MM.1S (cell line): ENCODE results near the gene MED15.

Experiments
- DNase-seq: peaks from one replicate; pipeline ENCODE4 v3.0.0-alpha.2; 2015
- H2AFZ ChIP-seq: fragments of 300-600 bp; sonication (generic); 2 replicates; pipeline ENCODE4 v1.6.0; 2016; ENCODE audit warnings: antibody characterized with exemption, low read length
- H3F3A ChIP-seq: fragments of 300-600 bp; sonication (generic); 2 replicates; pipeline ENCODE4 v1.6.1; 2016; ENCODE audit warnings: mild to moderate bottlenecking, antibody characterized with exemption, low read length, moderate library complexity, mixed read lengths; ENCODE audit not compliant: insufficient read depth
- H3K27ac ChIP-seq: fragments of 300-600 bp; sonication (generic); 2 replicates; pipeline ENCODE4 v1.5.1; 2016; ENCODE audit warnings: mild to moderate bottlenecking, low read length
- H3K27me3 ChIP-seq: fragments of 300-600 bp; sonication (generic); replicated peaks from 2 replicates; pipeline ENCODE4 v1.6.0; 2016; ENCODE audit warnings: low read length; ENCODE audit not compliant: insufficient read depth
- H3K36me3 ChIP-seq: fragments of 300-600 bp; sonication (generic); replicated peaks from 2 replicates; pipeline ENCODE4 v1.6.1; 2016; ENCODE audit warnings: mild to moderate bottlenecking, low read length, mixed read lengths; ENCODE audit not compliant: insufficient read depth
- H3K4me1 ChIP-seq: fragments of 300-600 bp; sonication (generic); 2 replicates; pipeline ENCODE4 v1.6.1; 2016; ENCODE audit warnings: low read length, mixed read lengths
- H3K4me2 ChIP-seq: fragments of 300-600 bp; sonication (generic); 2 replicates; pipeline ENCODE4 v1.6.0; 2016; ENCODE audit warnings: low read depth, low read length
- H3K4me3 ChIP-seq: fragments of 300-600 bp; sonication (generic); 2 replicates; pipeline ENCODE4 v1.5.1; 2016; ENCODE audit warnings: low read length, mixed read lengths
- H3K79me2 ChIP-seq: fragments of 300-600 bp; sonication (generic); 2 replicates; pipeline ENCODE4 v1.6.1; 2016; ENCODE audit warnings: mixed run types, low read length, mixed read lengths
- H3K9ac ChIP-seq: fragments of 300-600 bp; sonication (generic); 2 replicates; pipeline ENCODE4 v1.6.1; 2016; ENCODE audit warnings: low read length, mixed read lengths
- H3K9me2 ChIP-seq: fragments of 300-600 bp; sonication (generic); replicated peaks from 2 replicates; pipeline ENCODE4 v1.6.1; 2016; ENCODE audit warnings: mild to moderate bottlenecking, low read length, mixed read lengths; ENCODE audit not compliant: insufficient read depth
- H3K9me3 ChIP-seq: fragments of 300-600 bp; sonication (generic); replicated peaks from 2 replicates; pipeline ENCODE4 v1.6.1; 2016; ENCODE audit warnings: mild to moderate bottlenecking, low read length, mixed read lengths; ENCODE audit not compliant: insufficient read depth
- H4K20me1 ChIP-seq: fragments of 300-600 bp; sonication (generic); 2 replicates; pipeline ENCODE4 v1.6.1; 2016; ENCODE audit warnings: mild to moderate bottlenecking, low read length, moderate library complexity, mixed read lengths; ENCODE audit not compliant: insufficient read depth
- CTCF ChIP-seq: fragments of 300-600 bp; sonication (generic); IDR thresholded peaks from 2 replicates; pipeline ENCODE4 v1.5.1; 2016; ENCODE audit warnings: antibody characterized with exemption, low read length, mixed read lengths
- EZH2 ChIP-seq: fragments of 300-600 bp; sonication (generic); optimal IDR thresholded peaks from 2 replicates; pipeline ENCODE3; 2017; ENCODE audit warnings: low read depth, mild to moderate bottlenecking, antibody characterized with exemption, low read length, mixed read lengths
- EZH2phosphoT487 ChIP-seq: fragments of 300-600 bp; sonication (generic); IDR thresholded peaks from 2 replicates; pipeline ENCODE4 v1.6.1; 2018; ENCODE audit warnings: antibody characterized with exemption, low read length

MED15 gene

GRCh38 chr22:20532256-20532993 lies 25.0 kb downstream of the MED15 start:
- Histone ChIP-seq H3K4me1 (no peaks in the 10 kb centered on the region), H3K4me3 (no peak overlapping the region), H3K79me2 (peaks cover 91% of the 10 kb centered on the region), H3K9me2 (no peaks in the 10 kb centered on the region), H3F3A (no peaks in the 10 kb centered on the region), H2AFZ (no peak overlapping the region), H3K36me3 (0 out of 2 replicates have a peak, but pooled peaks cover 4% of the 10 kb centered on the region), H3K27ac (no peak overlapping the region), H3K9me3 (no peaks in the 10 kb centered on the region), H3K4me2 (no peak overlapping the region), H3K9ac (no peak overlapping the region), H4K20me1 (peaks cover 20% of the 10 kb centered on the region; the same call in 1 of the 2 replicates), H3K27me3 (no peaks in the 10 kb centered on the region)
- TF ChIP-seq CTCF, result no peak
- TF ChIP-seq EZH2phosphoT487, result no peak
- no peak for TF ChIP-seq EZH2
- DNase-seq, result no peak

- H2AFZ ChIP-seq, result no peak overlapping the region
- DNase-seq, result no peak
- H3K79me2 ChIP-seq, result peaks cover 92% of the 10 kb centered on the region
- no peak overlapping the region for H3K9ac ChIP-seq
- no peaks in the 10 kb centered on the region for H3K9me3 ChIP-seq
- TF ChIP-seq EZH2phosphoT487, result no peak
- TF ChIP-seq CTCF, result no peak
- no peak for TF ChIP-seq EZH2
- H4K20me1 ChIP-seq, result peaks cover 23% of the 10 kb centered on the region
- H3K4me1 ChIP-seq, result no peaks in the 10 kb centered on the region
- no peak overlapping the region for H3K27ac ChIP-seq
- H3K4me2 ChIP-seq, result no peak overlapping the region
- no peaks in the 10 kb centered on the region for H3F3A ChIP-seq
- H3K4me3 ChIP-seq, result no peak overlapping the region
- 0 out of 2 replicates have a peak, but pooled peaks cover 4% of the 10 kb centered on the region for H3K36me3 ChIP-seq
- H3K9me2 ChIP-seq, result no peaks in the 10 kb centered on the region
- no peaks in the 10 kb centered on the region for H3K27me3 ChIP-seq
Observed at GRCh38 chr22:20533095-20533878, 25.9 kb downstream of the MED15 start.

- no peak for DNase-seq
- Histone ChIP-seq H3K4me3 (no peak overlapping the region), H3K36me3 (0 out of 2 replicates have a peak, but pooled peaks cover 4% of the 10 kb centered on the region), H3K79me2 (peaks cover 88% of the 10 kb centered on the region), H3K9me2 (no peaks in the 10 kb centered on the region), H3K27ac (no peak overlapping the region), H3K4me2 (no peak overlapping the region), H3K9me3 (no peaks in the 10 kb centered on the region), H2AFZ (no peak overlapping the region), H3K27me3 (no peaks in the 10 kb centered on the region), H3K4me1 (no peaks in the 10 kb centered on the region), H4K20me1 (peaks cover 20% of the 10 kb centered on the region), H3K9ac (no peak overlapping the region), H3F3A (no peaks in the 10 kb centered on the region)
- no peak for TF ChIP-seq CTCF
- TF ChIP-seq EZH2, result no peak
- no peak for TF ChIP-seq EZH2phosphoT487
Observed at GRCh38 chr22:20533879-20534265, 26.5 kb downstream of the MED15 start.
